Stomach (tissue), 4 donors: ENCODE data around the gene SPTSSA.

ENCODE experiments used
- EP300 ChIP-seq: sonication (generic); formaldehyde crosslinking; IDR thresholded peaks from one replicate; pipeline ENCODE4 v1.6.1; 2017; ENCODE audit warnings: antibody characterized with exemption
- POLR2A ChIP-seq, 4 donors: fragments of 450-650 bp; IDR thresholded peaks; one replicate each; pipeline ENCODE4 v1.6.1; 2016; ENCODE audit warnings: antibody characterized with exemption in 4 of 4, control low read depth in 2 of 4, mild to moderate bottlenecking in 1 of 4, moderate library complexity in 1 of 4
- POLR2AphosphoS5 ChIP-seq, 3 donors: sonication (generic); formaldehyde crosslinking; IDR thresholded peaks; one replicate each; pipeline ENCODE4 v1.6.1; 2016; ENCODE audit warnings: antibody characterized with exemption in 3 of 3
- TF ChIP-seq, protein P1 (sequence below), 7 experiments: fragments of 450-650 bp in 4 of 7; fragments of 200-600 bp in 3 of 7; sonication (generic) in 3 of 7; IDR thresholded peaks; one replicate each; pipeline ENCODE4 v1.5.1; 2016 to 2019; ENCODE audit warnings: antibody characterized with exemption in 7 of 7, control low read depth in 2 of 7, mild to moderate bottlenecking in 1 of 7

- TF ChIP-seq EP300 (no peak), POLR2A (IDR thresholded peaks at IDR 0.05) (no peak), POLR2AphosphoS5 (IDR thresholded peaks at IDR 0.05) (peak in 2 of 3 donors; percentile 58 to 65)
- TF ChIP-seq, protein P1, sequence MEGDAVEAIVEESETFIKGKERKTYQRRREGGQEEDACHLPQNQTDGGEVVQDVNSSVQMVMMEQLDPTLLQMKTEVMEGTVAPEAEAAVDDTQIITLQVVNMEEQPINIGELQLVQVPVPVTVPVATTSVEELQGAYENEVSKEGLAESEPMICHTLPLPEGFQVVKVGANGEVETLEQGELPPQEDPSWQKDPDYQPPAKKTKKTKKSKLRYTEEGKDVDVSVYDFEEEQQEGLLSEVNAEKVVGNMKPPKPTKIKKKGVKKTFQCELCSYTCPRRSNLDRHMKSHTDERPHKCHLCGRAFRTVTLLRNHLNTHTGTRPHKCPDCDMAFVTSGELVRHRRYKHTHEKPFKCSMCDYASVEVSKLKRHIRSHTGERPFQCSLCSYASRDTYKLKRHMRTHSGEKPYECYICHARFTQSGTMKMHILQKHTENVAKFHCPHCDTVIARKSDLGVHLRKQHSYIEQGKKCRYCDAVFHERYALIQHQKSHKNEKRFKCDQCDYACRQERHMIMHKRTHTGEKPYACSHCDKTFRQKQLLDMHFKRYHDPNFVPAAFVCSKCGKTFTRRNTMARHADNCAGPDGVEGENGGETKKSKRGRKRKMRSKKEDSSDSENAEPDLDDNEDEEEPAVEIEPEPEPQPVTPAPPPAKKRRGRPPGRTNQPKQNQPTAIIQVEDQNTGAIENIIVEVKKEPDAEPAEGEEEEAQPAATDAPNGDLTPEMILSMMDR (IDR thresholded peaks at IDR 0.05) = no peak
Observed at GRCh38 chr14:34426313-34427295, 35.4 kb downstream of the SPTSSA start.
